NOMO-1 treated with DMSO at 0.1 percent for 48 hours (cell line): Measurements from ENCODE around the gene JMJD6.
"Not testable (repeated sequence)": the region's sequence is repeated elsewhere in the genome, so short reads cannot be mapped to it uniquely, and the experiment has no call there.

Experiments
- DNase-seq: peaks from one replicate; lab custom pipeline; 2025; ENCODE audit not compliant: unreplicated experiment; lab: John Stamatoyannopoulos, UW

The JMJD6 gene

DNA sequence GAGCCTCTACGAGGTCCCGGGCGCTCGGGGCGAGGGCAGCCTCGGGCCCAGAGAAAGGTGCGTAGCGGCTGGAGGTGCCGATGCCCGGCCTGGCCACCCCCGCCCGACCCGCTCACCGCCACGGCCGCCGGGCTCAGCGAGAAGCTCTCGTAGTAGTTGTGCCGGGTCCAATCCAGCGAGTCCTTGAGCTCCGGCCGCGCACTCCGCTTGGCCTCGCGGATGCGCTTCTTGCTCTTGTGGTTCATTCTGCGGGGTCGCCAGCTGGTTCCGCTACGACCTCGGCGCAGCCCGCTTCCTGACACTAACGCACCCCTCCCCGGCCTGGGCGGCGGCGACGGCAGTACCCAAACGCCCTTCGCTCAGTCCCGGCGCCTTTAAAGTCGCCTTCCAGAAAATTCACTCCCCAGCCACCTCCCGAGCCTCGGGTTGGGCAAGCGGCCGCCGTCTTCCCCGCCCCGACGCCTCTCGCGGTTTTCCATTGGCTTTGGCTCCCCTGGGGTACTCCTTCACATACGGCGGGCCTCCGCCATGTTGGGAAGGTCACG, at the start of gene JMJD6:
Gene JMJD6, minus strand, starts transcription at position 376 of the 545 bp plus-strand sequence. Its CDS starts 131 bp downstream, at position 245.
- DNase-seq = peak; percentile 98

GRCh38 chr17:76775021-76775600, 48.7 kb upstream of the JMJD6 start:
- DNase-seq = no peak

- peak; percentile 80 for DNase-seq
These were observed 46.6 kb upstream of the JMJD6 start for GRCh38 chr17:76772842-76773525.

DNA sequence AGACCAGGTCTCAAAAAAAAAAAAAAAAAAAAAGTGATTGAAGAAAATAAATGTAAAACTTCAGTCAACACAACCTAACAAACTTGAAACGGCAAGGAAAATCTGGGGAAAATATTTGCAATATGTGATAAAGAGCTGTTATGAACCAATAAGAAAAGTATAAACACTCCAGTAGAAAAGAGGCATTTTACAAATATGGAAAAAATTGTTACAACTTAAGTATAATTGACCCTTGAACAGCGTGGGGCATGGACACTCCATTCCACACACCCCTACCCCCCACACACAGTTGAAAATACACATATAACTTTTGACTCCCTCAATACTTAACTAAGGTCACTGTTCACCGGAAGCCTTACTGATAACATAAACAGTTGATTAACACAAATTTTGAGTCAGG, 32.2 kb upstream of the JMJD6 start:
- DNase-seq = no peak

DNA sequence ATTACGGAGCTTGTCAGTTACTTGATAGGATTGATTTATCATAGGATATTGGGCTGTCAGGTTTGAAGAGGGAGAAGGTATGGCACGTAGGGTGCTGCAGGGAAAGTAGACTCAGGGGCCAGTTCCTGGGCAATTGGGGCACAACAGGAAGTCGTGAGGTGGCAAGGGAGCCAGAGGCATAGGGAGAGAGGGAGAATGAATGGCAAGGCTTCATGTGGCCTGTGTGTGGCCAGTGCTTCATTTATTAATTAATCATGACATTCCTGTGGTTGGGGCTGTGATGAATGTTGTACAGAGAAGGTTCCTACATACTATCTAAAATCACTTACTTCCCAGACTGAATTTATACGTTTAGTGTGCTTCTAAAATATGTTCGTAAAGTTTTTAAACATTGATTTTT, 30.9 kb upstream of the JMJD6 start:
- no peak for DNase-seq

GRCh38 chr17:76755285-76755684, 28.9 kb upstream of the JMJD6 start:
- no peak for DNase-seq

GRCh38 chr17:76753061-76753961, 26.9 kb upstream of the JMJD6 start:
- DNase-seq = no peak

- DNase-seq = no peak
These were observed 25.6 kb upstream of the JMJD6 start for GRCh38 chr17:76752006-76752405.

DNA sequence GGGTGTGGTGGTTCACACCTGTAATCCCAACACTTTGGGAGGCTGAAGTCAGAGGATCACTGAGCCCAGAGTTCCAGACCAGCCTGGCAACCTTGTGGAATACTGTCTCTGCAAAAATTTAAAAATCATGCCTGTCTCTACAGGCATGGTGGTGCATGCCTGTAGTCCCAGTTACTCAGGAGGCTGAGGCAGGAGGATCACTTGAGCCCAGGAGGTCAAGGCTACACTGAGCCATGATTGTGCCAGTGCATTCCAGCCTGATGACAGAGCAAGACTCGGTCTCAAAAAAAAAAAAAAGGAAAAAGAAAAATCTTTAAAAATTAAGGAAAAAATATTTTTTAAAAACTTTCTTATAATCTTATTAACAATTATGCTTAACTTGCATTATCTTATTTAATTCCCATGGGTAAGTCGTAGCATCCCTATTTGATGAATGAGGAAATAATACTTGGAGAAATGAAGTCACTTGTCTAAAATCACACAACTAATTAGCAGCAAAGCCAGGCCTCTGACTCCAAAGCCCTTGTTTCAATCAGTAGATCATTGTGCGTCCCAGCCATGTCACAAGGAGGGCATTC, 25.1 kb upstream of the JMJD6 start:
- DNase-seq = no peak

DNA sequence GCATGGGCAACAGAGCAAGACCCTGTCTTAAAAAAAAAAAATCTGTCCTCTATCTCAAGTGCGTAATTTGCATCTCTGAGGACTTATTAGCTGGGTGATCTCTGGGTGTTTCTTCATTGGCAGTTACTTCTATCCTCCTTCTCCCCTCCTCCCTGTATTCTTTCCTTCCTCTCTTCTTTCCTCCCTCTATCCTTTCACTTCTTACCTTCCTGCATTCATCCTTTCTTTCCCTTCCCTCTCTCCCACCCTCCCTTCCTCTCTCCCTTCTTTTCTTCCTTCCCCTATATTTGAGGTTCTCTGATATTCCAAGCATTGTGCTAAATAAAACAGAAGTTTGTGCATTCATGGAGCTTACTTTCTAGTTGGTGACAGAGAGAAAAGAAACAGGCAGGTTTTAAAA, 22.3 kb upstream of the JMJD6 start:
- DNase-seq = no peak

DNA sequence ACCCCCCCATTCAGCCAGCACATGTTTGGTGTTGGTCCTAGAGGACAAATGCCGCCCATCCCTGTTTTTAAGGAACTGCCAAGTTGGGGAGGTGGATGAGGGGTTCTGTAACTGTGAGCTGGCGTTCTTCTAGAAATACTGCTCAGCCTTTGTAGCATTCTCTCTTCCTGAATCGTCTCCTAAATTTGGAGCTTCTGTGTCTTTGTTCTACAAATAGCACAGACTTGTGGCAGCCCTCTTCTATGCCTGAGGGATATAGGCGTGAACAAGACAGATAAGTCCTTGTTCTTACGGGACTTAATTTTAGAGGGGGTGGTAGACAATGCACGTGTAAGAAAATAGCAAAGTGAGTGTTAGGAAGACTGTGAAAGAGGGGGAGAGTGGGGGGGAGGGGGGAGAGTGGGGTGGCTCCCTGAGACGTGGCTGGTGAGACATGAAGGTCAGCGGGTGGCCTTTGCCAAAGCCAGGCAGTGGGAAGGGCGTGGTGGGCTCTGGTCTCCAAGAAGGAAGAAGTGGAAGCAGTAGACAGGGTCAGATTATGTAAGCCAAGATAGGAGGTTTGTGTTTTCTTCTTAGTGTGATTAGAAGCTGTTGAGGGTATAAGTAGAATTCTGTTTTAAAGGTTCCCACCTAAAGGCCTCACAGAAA, 21.4 kb upstream of the JMJD6 start:
- no peak for DNase-seq

GRCh38 chr17:76745785-76746184, 19.4 kb upstream of the JMJD6 start:
- not testable (repeated sequence) for DNase-seq

- DNase-seq = no peak
These were observed 18.3 kb upstream of the JMJD6 start for GRCh38 chr17:76744747-76745146.

GRCh38 chr17:76742958-76743357, 16.6 kb upstream of the JMJD6 start:
- no peak for DNase-seq

GRCh38 chr17:76740329-76741118, 14.1 kb upstream of the JMJD6 start:
- DNase-seq = no peak

GRCh38 chr17:76739568-76740115, 13.2 kb upstream of the JMJD6 start:
- not testable (repeated sequence) for DNase-seq

DNA sequence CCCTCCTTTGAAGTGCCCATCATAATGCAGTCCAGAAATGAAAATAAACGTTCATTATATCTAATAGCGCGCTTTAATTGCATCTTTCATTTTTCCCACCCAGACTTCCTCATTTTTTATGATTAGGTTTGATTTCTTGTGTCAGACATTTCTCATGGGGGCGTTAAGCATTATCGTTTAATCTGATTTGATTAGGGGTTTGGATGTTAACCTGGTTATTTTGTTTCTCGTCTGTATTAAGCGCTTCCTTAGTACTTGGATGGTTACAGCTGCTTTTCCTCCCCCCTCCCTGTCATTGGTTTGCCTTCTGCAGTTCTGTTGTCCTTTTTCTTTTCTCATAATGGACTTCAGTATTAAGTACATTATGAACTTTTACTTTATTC, 12.1 kb upstream of the JMJD6 start:
- DNase-seq = no peak

GRCh38 chr17:76737676-76738467, 11.5 kb upstream of the JMJD6 start, which contains the start of gene MFSD11:
Gene MFSD11, plus strand, starts transcription at chr17:76738119. Its CDS starts 234 bp downstream, at chr17:76738353.
- DNase-seq = peak; percentile 94
